ENCODE data around the gene SGCB.

- TF ChIP-seq CTCF (IDR thresholded peaks at IDR 0.05) (no peak), POLR2AphosphoS5 (IDR thresholded peaks at IDR 0.05) (no peak), POLR2A (IDR thresholded peaks at IDR 0.05; ENCODE audit: low read depth) (no peak), EP300 (IDR thresholded peaks at IDR 0.05) (no peak)
These were observed 20.2 kb upstream of the SGCB start for GRCh38 chr4:52058275-52058674.
